DMS53 treated with DMSO at 0.1 percent for 48 hours (cell line): ENCODE results near the gene ZNF423.

Experiments used
- DNase-seq: peaks from one replicate; lab custom pipeline; 2025; ENCODE audit not compliant: unreplicated experiment; lab: John Stamatoyannopoulos, UW

The ZNF423 gene

DNA sequence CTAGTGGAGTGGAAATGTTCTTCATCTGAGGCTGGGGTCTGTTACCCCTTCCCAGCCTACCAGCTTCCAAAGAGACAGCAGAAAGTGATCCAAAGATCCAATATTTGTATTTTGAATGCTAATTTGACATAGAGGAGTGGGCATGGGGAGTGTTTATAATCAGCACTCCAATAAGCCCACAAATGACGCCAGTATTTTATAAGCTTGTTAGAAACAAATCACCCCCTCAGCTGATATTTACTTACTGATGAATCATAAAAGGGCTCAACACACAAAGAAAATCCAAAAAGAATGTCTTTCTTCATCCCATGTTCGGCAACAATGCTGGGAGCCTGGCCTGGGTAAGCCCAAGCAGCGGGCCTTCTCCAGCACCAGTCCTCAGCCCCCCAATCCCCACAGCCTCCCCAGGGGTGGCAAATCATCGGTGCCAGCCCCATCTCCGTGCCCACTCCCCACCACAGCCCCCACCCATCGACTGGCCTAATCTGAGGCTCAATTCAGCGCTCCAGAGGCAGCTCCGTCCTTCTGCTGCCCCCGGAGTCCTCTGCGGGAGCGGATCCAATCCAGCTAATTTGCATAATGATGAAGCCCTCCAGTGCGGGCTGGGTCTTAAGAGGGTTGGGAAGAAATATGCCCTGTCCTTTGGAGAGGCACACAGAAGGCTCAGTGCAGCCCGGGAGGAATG is 312.8 kb downstream of the ZNF423 start:
- no peak for DNase-seq

- no peak for DNase-seq
Measured at GRCh38 chr16:49542391-49542891, 313.5 kb downstream of the ZNF423 start.

DNA sequence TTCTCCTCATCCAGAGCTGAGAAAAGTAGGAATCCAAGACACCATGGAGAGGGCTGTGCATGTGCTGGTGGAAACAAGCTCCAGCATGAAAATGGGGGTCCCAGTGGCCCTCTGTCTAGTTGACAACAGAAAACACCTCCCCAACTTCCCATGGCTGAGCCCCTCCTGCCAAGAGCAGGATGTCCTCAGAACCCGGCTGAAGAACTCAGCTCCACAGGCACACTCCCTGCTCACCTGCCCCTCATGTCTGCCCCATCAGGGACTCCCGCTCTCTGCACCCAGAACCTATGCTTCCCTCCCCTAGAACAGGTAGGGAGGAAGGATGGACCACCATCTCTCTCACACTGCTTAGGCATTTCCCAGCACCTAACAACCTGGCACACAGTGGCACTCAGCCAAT is 315.1 kb downstream of the ZNF423 start:
- DNase-seq, result no peak

DNA sequence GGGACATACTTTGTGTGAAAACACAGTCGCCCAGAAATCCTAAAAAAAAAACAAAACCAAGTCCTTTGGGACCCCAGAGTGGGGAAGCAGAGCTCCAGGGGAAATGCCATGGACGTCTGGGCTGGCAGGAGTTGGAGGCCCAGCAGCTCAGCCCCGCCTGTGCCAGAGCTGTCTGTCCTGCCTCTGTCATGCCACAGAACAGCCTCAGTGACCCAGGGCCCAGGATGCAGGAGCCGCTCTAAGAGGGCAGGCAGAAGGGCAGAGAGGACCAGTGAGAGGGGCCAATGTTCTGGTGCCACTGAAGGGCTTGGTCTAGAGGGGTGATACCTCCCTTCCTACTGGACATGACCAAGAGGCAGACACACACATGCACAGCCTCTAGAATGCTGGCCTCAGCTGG is 316.2 kb downstream of the ZNF423 start:
- DNase-seq, result no peak

GRCh38 chr16:49537924-49538459 is 317.9 kb downstream of the ZNF423 start:
- DNase-seq, result no peak

DNA sequence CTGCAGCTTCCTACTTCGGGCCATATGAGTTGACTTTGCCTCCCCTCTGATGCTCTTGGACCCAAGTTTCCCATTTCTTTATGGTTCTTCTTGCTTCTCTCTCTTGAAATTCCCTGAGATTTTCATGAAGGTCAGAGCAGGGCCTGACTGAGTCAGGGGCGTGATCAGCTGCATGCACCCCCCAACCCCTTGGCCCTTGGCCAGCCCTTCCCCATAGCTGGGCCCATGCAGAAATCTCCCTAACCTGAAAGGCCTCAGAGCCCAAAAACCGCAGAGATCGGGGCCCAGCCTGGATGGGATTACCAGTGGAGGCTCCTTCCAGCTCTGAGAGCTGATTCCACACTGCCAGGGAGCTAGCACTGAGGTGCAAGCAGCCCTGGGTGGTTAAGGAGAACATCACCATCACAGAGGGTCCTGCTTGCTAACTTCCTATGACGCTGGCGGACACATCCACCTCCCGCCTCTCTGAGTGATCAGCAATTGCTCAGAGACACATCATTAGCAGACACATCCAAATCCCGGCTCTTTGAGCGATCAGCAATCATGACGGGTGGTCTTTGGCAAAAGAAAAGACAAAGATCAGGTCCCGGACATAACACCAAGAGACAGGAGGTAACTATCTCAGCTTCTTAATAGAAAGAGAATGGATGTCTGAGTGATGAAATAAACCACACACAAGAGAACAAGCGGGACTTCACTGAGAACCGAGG is 320.9 kb downstream of the ZNF423 start:
- DNase-seq, result no peak

GRCh38 chr16:49533422-49533821 is 322.5 kb downstream of the ZNF423 start:
- DNase-seq, result no peak

- DNase-seq, result no peak
Measured at GRCh38 chr16:49532873-49533272, 323.0 kb downstream of the ZNF423 start.

- no peak for DNase-seq
Measured at GRCh38 chr16:49531931-49532840, 323.7 kb downstream of the ZNF423 start.

GRCh38 chr16:49531425-49531824 is 324.5 kb downstream of the ZNF423 start:
- no peak for DNase-seq

- DNase-seq, result no peak
Measured at GRCh38 chr16:49530427-49530970, 325.4 kb downstream of the ZNF423 start.

DNA sequence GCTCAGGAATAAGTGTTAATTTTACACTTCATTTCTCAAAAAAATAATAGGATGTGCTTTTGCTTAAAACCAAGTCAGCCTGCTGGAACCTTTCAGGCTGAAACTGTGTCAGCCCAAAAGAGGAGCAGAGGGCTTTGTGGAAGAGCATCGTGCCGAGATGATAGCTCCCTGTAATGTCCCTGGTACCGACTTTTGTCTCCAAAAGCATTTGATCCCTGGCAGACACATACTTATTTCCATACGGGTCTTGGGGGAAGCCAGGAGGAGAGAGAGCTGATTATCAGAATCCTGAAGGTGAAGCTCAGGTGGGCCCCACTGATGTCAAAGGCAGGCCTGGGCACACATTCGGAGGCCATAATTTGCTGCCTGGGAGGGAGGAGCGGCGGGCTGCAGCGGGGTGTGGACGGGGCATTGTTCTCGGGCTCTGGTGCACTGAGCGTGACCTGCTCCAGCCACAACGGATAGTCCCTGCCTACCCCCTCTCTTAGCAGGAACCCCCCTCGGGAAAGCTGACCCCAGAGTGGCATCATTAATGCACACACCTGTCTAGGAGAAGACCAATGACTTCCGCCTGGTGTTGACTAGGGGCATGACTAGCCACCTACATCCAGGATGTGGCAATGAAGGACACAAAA is 326.4 kb downstream of the ZNF423 start:
- DNase-seq, result no peak

GRCh38 chr16:49528866-49529288 is 327.0 kb downstream of the ZNF423 start:
- DNase-seq, result no peak

GRCh38 chr16:49528060-49528865 is 327.6 kb downstream of the ZNF423 start:
- no peak for DNase-seq

GRCh38 chr16:49527611-49528010 is 328.3 kb downstream of the ZNF423 start:
- no peak for DNase-seq

- DNase-seq, result no peak
Measured at GRCh38 chr16:49526860-49527365, 329.0 kb downstream of the ZNF423 start.

DNA sequence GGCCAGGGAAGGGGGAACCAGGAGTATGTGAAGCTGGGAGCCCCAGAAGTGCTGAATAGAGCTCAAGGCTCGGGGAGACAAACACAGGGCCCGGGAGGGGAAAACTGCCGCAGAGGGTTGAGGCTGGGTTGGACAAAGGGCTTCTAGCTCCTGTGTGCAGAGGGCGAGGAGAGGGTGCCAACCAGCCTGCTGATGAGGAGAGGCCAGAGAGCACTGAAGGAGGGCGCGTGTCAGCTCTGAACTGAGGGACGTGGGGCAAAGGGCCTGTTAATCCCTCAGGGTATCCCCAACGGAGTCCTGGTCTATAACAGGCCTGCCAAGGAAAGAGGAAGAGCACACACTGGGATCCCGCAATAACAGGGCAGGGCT is 331.0 kb downstream of the ZNF423 start:
- DNase-seq, result no peak

DNA sequence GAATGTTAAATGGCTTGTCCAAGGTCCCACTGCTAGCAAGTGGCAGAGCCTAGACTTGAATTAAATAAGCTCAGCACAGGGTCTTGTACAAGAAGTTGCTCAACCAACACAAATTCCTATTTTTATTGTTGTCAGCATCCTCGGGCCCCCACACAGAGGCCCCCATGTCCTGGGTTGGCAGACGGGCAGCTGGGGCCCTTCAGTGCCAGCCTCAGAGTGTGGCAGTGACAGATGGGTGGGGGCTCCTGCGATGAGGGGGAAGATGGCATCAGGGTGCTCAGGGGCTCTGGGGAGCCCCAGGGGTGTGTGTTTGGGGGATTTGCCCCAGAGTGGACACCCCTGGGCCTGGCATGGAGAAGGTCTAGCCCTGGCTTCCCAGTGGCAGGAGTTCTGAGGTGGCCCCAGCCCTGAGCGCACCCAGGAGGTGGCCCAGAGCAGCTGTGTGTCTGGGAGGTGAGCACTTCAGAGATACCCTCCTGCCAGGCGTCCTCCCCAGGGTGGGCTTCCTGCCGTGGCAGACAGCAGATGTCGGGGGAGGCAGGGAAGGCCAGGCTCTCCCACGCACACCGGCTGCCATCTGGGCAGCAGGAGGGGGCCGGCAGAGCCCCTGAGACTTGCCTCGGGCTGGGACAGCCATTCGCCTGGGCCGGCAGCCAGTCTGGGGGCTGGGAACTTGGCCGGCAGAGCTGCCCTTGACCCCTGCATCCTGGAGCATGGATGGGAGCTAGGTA is 331.5 kb downstream of the ZNF423 start:
- no peak for DNase-seq
